Measurements from ENCODE around the gene CNIH3. TPM values are rescaled to one million over a fixed set of nuclear protein-coding genes. Genes with fewer than 3 reads are reported as not detected.

CNIH3 gene
- total RNA-seq, 1 experiment from 2014 or later, result 3.7 TPM

DNA sequence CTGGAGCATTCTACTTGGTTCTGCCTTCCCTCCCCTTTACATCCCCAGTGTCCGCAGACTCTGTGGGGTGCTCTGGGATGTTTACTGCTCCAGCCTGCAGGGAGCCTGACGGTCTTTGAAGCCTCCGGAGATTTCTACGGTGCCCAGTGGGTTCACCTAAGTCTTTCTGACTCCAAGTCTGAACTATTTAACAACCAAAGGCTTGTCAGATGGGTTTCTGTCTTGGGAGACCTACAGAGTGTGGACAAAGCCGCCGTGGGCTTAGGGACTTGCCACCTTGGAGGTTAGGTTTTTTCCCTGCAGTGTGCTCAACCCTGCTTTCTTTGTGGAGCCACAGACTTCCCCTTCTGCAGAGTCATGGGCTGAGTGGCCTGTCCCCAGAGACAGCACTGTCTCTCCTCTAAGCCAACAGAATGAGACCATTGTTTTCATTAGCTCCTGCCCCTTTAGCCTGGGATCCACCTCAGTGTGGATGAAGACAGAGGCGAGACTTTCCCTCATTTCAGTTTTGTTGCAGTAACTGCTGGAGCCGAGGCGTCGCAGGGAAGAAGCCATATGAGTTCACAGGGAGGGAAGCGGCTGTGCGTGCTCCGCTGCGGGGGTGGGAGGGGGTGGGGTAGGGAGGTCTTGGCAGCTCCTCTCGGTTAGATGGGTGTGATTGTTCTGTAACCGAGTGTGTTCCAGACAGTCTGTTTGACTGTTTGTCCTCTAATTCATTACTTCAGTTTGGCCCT, 120.7 kb downstream of the CNIH3 start:
- no peak for DNase-seq (ENCODE audit: low read depth, low spot score)
- Histone ChIP-seq H3K27me3 (ENCODE audit: control insufficient read depth, insufficient read depth, low read length) (no peaks in the 10 kb centered on the region), H3K36me3 (ENCODE audit: control insufficient read depth, insufficient read depth, low read length) (no peaks in the 10 kb centered on the region), H3K9me3 (ENCODE audit: control insufficient read depth, insufficient read depth, low read depth, low read length) (no peaks in the 10 kb centered on the region), H3K4me3 (ENCODE audit: low read depth in 2 of 2, low read length in 2 of 2) (no peak overlapping the region), H3K27ac (ENCODE audit: low read length) (no peak overlapping the region), H3K4me1 (ENCODE audit: control insufficient read depth, insufficient read depth, low read length) (no peaks in the 10 kb centered on the region)
- ChIA-PET CTCF (no interaction called here), POLR2A (no interaction called here)
- intact Hi-C loops (cut with micrococcal nuclease; ENCODE audit: unreplicated experiment), result no loop called here
- ATAC-seq, result no peak
- in situ Hi-C loops (cut with HindIII; ENCODE audit: low pct_unique_long_range_greater_than_20kb, low sequenced_read_pairs), result no loop called here
- TF ChIP-seq, protein P1, sequence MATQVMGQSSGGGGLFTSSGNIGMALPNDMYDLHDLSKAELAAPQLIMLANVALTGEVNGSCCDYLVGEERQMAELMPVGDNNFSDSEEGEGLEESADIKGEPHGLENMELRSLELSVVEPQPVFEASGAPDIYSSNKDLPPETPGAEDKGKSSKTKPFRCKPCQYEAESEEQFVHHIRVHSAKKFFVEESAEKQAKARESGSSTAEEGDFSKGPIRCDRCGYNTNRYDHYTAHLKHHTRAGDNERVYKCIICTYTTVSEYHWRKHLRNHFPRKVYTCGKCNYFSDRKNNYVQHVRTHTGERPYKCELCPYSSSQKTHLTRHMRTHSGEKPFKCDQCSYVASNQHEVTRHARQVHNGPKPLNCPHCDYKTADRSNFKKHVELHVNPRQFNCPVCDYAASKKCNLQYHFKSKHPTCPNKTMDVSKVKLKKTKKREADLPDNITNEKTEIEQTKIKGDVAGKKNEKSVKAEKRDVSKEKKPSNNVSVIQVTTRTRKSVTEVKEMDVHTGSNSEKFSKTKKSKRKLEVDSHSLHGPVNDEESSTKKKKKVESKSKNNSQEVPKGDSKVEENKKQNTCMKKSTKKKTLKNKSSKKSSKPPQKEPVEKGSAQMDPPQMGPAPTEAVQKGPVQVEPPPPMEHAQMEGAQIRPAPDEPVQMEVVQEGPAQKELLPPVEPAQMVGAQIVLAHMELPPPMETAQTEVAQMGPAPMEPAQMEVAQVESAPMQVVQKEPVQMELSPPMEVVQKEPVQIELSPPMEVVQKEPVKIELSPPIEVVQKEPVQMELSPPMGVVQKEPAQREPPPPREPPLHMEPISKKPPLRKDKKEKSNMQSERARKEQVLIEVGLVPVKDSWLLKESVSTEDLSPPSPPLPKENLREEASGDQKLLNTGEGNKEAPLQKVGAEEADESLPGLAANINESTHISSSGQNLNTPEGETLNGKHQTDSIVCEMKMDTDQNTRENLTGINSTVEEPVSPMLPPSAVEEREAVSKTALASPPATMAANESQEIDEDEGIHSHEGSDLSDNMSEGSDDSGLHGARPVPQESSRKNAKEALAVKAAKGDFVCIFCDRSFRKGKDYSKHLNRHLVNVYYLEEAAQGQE (IDR thresholded peaks at IDR 0.05; ENCODE audit: insufficient read depth in 1 of 2, low read depth in 2 of 2, low read length in 1 of 2), result no peak
- TF ChIP-seq POLR2AphosphoS5 (IDR thresholded peaks at IDR 0.05; ENCODE audit: low read depth, low read length) (no peak), TCF7L2 (IDR thresholded peaks at IDR 0.05; ENCODE audit: low read depth, low read length) (no peak), SIN3A (IDR thresholded peaks at IDR 0.05; ENCODE audit: borderline replicate concordance, insufficient read depth, low read depth, low read length) (no peak)
- TF ChIP-seq, protein P2, sequence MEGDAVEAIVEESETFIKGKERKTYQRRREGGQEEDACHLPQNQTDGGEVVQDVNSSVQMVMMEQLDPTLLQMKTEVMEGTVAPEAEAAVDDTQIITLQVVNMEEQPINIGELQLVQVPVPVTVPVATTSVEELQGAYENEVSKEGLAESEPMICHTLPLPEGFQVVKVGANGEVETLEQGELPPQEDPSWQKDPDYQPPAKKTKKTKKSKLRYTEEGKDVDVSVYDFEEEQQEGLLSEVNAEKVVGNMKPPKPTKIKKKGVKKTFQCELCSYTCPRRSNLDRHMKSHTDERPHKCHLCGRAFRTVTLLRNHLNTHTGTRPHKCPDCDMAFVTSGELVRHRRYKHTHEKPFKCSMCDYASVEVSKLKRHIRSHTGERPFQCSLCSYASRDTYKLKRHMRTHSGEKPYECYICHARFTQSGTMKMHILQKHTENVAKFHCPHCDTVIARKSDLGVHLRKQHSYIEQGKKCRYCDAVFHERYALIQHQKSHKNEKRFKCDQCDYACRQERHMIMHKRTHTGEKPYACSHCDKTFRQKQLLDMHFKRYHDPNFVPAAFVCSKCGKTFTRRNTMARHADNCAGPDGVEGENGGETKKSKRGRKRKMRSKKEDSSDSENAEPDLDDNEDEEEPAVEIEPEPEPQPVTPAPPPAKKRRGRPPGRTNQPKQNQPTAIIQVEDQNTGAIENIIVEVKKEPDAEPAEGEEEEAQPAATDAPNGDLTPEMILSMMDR (IDR thresholded peaks at IDR 0.05), result no peak
- no TSS peak for BruUV-seq (replicated peaks)

DNA sequence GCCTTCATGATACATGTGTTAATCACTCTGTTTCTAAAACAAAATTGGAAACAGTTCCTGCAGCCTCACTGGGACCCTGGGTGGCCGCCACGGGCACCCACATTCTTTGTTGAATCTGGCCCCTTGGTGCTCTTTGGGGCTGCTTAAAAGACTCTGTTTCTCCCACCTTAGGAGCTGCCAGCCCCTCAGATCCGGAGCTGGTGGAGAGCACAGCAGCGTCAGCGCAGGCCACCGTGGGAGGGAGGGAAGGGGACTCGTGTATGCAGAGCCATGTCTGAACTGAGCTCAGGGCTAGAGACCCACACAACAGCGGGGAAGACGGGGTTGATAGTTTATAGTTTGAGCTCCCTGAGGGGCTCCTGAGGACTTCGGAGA, 121.2 kb downstream of the CNIH3 start:
- POLR2A ChIA-PET, result no interaction called here

More for the DNA sequence above, 121.2 kb downstream of the CNIH3 start:
- intact Hi-C loops (cut with micrococcal nuclease; ENCODE audit: unreplicated experiment), result no loop called here
- BruUV-seq (replicated peaks), result no TSS peak
- no peak overlapping the region for H3K4me3 ChIP-seq (ENCODE audit: low read depth in 2 of 2, low read length in 2 of 2)
- CTCF ChIA-PET, result no interaction called here
- no peaks in the 10 kb centered on the region for H3K27me3 ChIP-seq (ENCODE audit: control insufficient read depth, insufficient read depth, low read length)
- H3K9me3 ChIP-seq (ENCODE audit: control insufficient read depth, insufficient read depth, low read depth, low read length), result no peaks in the 10 kb centered on the region
- in situ Hi-C loops (cut with HindIII; ENCODE audit: low pct_unique_long_range_greater_than_20kb, low sequenced_read_pairs), result no loop called here
- no peak overlapping the region for H3K27ac ChIP-seq (ENCODE audit: low read length)
- no peak for ATAC-seq
- no peak for DNase-seq (ENCODE audit: low read depth, low spot score)
- TF ChIP-seq, protein P2 (IDR thresholded peaks at IDR 0.05), result no peak
- TF ChIP-seq POLR2AphosphoS5 (IDR thresholded peaks at IDR 0.05; ENCODE audit: low read depth, low read length), result no peak
- no peak for TF ChIP-seq SIN3A (IDR thresholded peaks at IDR 0.05; ENCODE audit: borderline replicate concordance, insufficient read depth, low read depth, low read length)
- TF ChIP-seq, protein P1 (IDR thresholded peaks at IDR 0.05; ENCODE audit: insufficient read depth in 1 of 2, low read depth in 2 of 2, low read length in 1 of 2), result no peak
- no peak for TF ChIP-seq TCF7L2 (IDR thresholded peaks at IDR 0.05; ENCODE audit: low read depth, low read length)
- no peaks in the 10 kb centered on the region for H3K4me1 ChIP-seq (ENCODE audit: control insufficient read depth, insufficient read depth, low read length)
- no peaks in the 10 kb centered on the region for H3K36me3 ChIP-seq (ENCODE audit: control insufficient read depth, insufficient read depth, low read length)
